Cerebellar nuclear complex (tissue), 1 donor: Measurements from ENCODE around the gene SH3D21.

ENCODE experiments used
- DNase-seq, 2 experiments: peaks; one replicate each; lab custom pipeline; 2025; lab: John Stamatoyannopoulos, UW

SH3D21 gene

DNA sequence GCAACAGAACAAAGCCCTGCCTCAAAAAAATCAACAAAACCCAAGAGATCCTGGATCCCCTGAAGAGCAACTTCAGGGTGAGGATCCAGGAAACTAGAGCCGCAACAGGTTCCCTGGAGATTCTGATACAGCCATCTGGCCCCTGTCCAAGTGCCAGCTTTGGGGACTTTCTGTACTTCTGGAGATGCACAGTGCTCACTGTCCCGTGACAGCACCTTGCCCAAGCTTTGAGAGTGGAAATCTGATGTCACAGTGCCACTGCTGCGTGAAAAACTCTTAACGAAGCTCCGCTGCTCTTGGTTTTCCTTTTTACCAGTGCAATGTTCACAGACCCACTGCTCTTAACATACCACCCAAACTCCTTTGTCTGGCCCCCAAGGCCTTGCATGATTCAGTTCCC, 53.2 kb downstream of the SH3D21 start:
- no peak for DNase-seq

DNA sequence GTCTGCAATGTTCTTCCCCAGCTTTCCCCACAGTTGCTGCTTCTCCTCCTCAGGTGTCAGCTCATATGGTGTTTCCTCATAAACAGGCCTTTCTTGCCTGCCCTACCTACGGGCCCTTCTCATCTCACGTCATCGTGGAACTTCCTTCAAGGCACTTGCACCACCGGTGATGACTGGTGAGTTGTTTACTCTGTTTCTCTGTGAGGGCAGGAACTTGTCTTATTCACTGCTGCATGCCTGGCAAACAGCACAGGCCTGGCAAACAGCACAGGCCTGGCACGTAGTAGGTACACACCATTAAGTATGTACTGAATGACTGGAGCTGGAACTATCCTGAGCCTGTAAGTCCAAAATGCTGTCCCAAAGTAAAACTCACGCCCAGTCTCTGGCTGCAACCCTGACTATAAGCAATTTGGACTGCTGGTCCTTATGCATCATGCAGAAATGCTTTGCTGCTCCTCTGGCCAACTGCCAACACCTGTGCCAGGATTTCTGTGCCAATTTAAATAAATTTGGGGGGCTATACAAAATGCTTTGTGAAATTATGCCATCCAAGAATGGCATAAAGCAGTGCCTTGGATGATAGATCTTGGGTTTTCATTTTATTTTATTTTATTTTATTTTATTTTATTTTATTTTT, 53.9 kb downstream of the SH3D21 start:
- DNase-seq = no peak

DNA sequence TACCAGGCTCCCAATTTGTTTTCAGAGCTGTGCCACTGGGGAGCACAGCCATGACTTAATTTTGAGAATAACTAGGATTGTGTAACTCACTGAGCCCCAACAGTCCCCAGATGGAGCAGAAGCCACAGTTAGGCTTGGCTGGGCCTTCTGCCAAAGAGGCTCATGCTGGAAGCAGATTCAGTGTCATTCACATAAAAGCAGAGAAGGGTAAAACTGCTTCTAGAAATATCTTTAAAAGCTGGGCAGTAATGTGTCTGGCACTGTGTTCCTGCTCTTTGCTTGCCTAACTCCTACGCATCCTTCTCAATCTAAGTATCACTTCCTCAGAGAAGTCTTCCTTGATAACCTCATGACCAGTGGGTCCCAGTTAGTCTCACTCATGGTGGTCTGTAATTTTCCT, 59.2 kb downstream of the SH3D21 start:
- peak in 1 of 2 experiments; percentile 49 for DNase-seq

GRCh38 chr1:36366091-36366661, 60.0 kb downstream of the SH3D21 start:
- DNase-seq = peak; percentile 21 to 25

DNA sequence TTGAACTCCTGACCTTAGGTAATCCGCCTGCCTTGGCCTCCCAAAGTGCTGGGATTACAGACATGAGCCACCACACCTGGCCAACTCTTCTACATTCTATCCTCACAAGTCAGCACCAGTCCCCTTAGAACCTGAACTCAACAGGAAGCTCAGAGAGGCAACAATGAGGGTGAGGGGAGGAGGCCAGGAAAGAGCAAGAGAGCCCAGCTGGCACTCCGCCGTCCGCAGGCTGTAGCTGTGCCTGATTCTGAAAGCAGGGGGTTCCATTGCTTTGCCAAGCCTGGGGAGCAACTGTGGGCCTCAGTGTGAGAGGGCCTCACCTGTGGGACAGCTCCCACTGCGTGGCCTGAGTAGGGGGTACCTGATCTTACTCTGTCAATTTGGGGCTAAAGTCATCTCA, 60.9 kb downstream of the SH3D21 start:
- DNase-seq = no peak

GRCh38 chr1:36367798-36368197, 61.6 kb downstream of the SH3D21 start:
- DNase-seq = no peak

GRCh38 chr1:36369061-36369861, 63.1 kb downstream of the SH3D21 start:
- DNase-seq = peak in 1 of 2 experiments; percentile 6
